OCI-LY1 (cell line): ENCODE data around the gene CCL13.

Source experiments
- H2AFZ ChIP-seq: fragments of 200-600 bp; sonication (generic), shearing (Covaris generic); 2 replicates; pipeline ENCODE4 v1.6.0; 2014; ENCODE audit warnings: antibody characterized with exemption, mild to moderate bottlenecking, low read length
- H3F3A ChIP-seq: fragments of 200-600 bp; sonication (generic), shearing (Covaris generic); 2 replicates; pipeline ENCODE4 v1.6.0; 2014; ENCODE audit warnings: mild to moderate bottlenecking, antibody characterized with exemption, low read length, moderate library complexity; ENCODE audit not compliant: insufficient read depth
- H3K27ac ChIP-seq: fragments of 200-600 bp; sonication (generic); 2 replicates; pipeline ENCODE4 v1.5.1; 2014; ENCODE audit warnings: low read length, mixed run types, mild to moderate bottlenecking, low read depth; ENCODE audit not compliant: poor library complexity, severe bottlenecking
- H3K27me3 ChIP-seq: fragments of 200-600 bp; sonication (generic); 2 replicates; pipeline ENCODE4 v1.6.0; 2014; ENCODE audit warnings: antibody characterized with exemption, mild to moderate bottlenecking, low read length, moderate library complexity; ENCODE audit not compliant: insufficient read depth
- H3K36me3 ChIP-seq: fragments of 200-600 bp; sonication (generic); 2 replicates; pipeline ENCODE4 v1.6.1; 2014; ENCODE audit warnings: mild to moderate bottlenecking, antibody characterized with exemption, low read length, moderate library complexity, mixed read lengths; ENCODE audit not compliant: insufficient read depth
- H3K4me1 ChIP-seq: fragments of 200-600 bp; sonication (generic); 2 replicates; pipeline ENCODE4 v1.5.1; 2014; ENCODE audit warnings: mild to moderate bottlenecking, low read length, moderate library complexity; ENCODE audit not compliant: insufficient read depth, severe bottlenecking
- H3K4me2 ChIP-seq: fragments of 200-600 bp; sonication (generic), shearing (Covaris generic); 2 replicates; pipeline ENCODE4 v1.6.1; 2014; ENCODE audit warnings: low read length
- H3K4me3 ChIP-seq: fragments of 200-600 bp; sonication (generic); 2 replicates; pipeline ENCODE4 v1.5.1; 2014; ENCODE audit warnings: low read length, low read depth, mild to moderate bottlenecking, mixed read lengths; ENCODE audit not compliant: poor library complexity, severe bottlenecking
- H3K79me2 ChIP-seq: fragments of 200-600 bp; shearing (Covaris generic); 2 replicates; pipeline ENCODE4 v1.6.1; 2016; ENCODE audit warnings: mixed run types, low read length, mixed read lengths; ENCODE audit not compliant: insufficient read depth
- H3K9ac ChIP-seq: fragments of 200-600 bp; sonication (generic), shearing (Covaris generic); 2 replicates; pipeline ENCODE4 v1.6.1; 2014; ENCODE audit warnings: mild to moderate bottlenecking, low read length, mixed read lengths
- H3K9me2 ChIP-seq: fragments of 200-600 bp; sonication (generic), shearing (Covaris generic); 2 replicates; pipeline ENCODE4 v1.6.1; 2014; ENCODE audit warnings: low read depth, mild to moderate bottlenecking, low read length, mixed read lengths
- H3K9me3 ChIP-seq: fragments of 200-600 bp; shearing (Covaris generic); 2 replicates; pipeline ENCODE4 v1.6.1; 2014; ENCODE audit warnings: low read length, mixed read lengths
- H4K20me1 ChIP-seq: fragments of 200-600 bp; sonication (generic), shearing (Covaris generic); 2 replicates; pipeline ENCODE4 v1.6.0; 2016; ENCODE audit warnings: mild to moderate bottlenecking, low read length; ENCODE audit not compliant: insufficient read depth
- CTCF ChIP-seq: fragments of 200-600 bp; sonication (generic), shearing (Covaris generic); IDR thresholded peaks from 2 replicates; pipeline ENCODE4 v1.5.1; 2017; ENCODE audit warnings: mild to moderate bottlenecking, antibody characterized with exemption, low read length, moderate library complexity, mixed read lengths
- EZH2 ChIP-seq: fragments of 200-600 bp; sonication (generic), shearing (Covaris generic); IDR thresholded peaks from 2 replicates; pipeline ENCODE4 v1.8.0; 2017; ENCODE audit warnings: borderline replicate concordance, mixed run types, mild to moderate bottlenecking, antibody characterized with exemption, low read length, moderate library complexity, mixed read lengths

The CCL13 gene

GRCh38 chr17:34341916-34342315 is 14.4 kb upstream of the CCL13 start:
- Histone ChIP-seq H3K4me3 (no peak overlapping the region), H3K9me2 (no peaks in the 10 kb centered on the region), H3K27ac (no peak overlapping the region), H3K9ac (no peak overlapping the region), H3K79me2 (no peaks in the 10 kb centered on the region), H3K4me2 (no peak overlapping the region), H3K27me3 (no peaks in the 10 kb centered on the region), H3K4me1 (no peaks in the 10 kb centered on the region), H4K20me1 (no peaks in the 10 kb centered on the region), H2AFZ (no peak overlapping the region), H3K36me3 (no peaks in the 10 kb centered on the region), H3F3A (no peaks in the 10 kb centered on the region), H3K9me3 (no peaks in the 10 kb centered on the region)
- TF ChIP-seq CTCF = no peak

GRCh38 chr17:34347063-34347462 is 9.2 kb upstream of the CCL13 start:
- Histone ChIP-seq H3K9ac (no peak overlapping the region), H3K36me3 (no peaks in the 10 kb centered on the region), H3K9me3 (no peaks in the 10 kb centered on the region), H3K27ac (no peak overlapping the region), H3K79me2 (no peaks in the 10 kb centered on the region), H3K4me3 (no peak overlapping the region), H3F3A (no peaks in the 10 kb centered on the region), H3K27me3 (no peaks in the 10 kb centered on the region), H3K4me2 (no peak overlapping the region), H4K20me1 (no peaks in the 10 kb centered on the region), H2AFZ (no peak overlapping the region), H3K9me2 (no peaks in the 10 kb centered on the region), H3K4me1 (no peaks in the 10 kb centered on the region)
- TF ChIP-seq EZH2 (no peak), CTCF (no peak)

- no peaks in the 10 kb centered on the region for H3K4me1 ChIP-seq
- H3K4me2 ChIP-seq = no peak overlapping the region
- H4K20me1 ChIP-seq = no peaks in the 10 kb centered on the region
- H3K9ac ChIP-seq = no peak overlapping the region
- no peaks in the 10 kb centered on the region for H3K9me2 ChIP-seq
- H3F3A ChIP-seq = no peaks in the 10 kb centered on the region
- H3K4me3 ChIP-seq = no peak overlapping the region
- no peak for TF ChIP-seq CTCF
- TF ChIP-seq EZH2 = no peak
- no peaks in the 10 kb centered on the region for H3K27me3 ChIP-seq
- H3K27ac ChIP-seq = no peak overlapping the region
- no peaks in the 10 kb centered on the region for H3K36me3 ChIP-seq
- H3K79me2 ChIP-seq = no peaks in the 10 kb centered on the region
- no peak overlapping the region for H2AFZ ChIP-seq
- no peaks in the 10 kb centered on the region for H3K9me3 ChIP-seq
These were observed 6.5 kb upstream of the CCL13 start for GRCh38 chr17:34349751-34350150.
